A549 treated with dexamethasone at 1 μM for 4 hours (cell line): ENCODE results near the gene CNPY4. TPM values are rescaled to one million over a fixed set of nuclear protein-coding genes. Genes with fewer than 3 reads are reported as not detected.

Source experiments
- total RNA-seq: library from RNA; stranded (reverse); fragments of 200-300 nt; extraction: Qiagen RNA extraction; gene quantifications from 5 replicates; pipeline ENCODE4 v1.2.3, GENCODE V29; 2022

CNPY4 gene, protein sequence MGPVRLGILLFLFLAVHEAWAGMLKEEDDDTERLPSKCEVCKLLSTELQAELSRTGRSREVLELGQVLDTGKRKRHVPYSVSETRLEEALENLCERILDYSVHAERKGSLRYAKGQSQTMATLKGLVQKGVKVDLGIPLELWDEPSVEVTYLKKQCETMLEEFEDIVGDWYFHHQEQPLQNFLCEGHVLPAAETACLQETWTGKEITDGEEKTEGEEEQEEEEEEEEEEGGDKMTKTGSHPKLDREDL
- total RNA-seq: 8.1 to 10.4 TPM (median 9.5 TPM) in 5 replicates

DNA sequence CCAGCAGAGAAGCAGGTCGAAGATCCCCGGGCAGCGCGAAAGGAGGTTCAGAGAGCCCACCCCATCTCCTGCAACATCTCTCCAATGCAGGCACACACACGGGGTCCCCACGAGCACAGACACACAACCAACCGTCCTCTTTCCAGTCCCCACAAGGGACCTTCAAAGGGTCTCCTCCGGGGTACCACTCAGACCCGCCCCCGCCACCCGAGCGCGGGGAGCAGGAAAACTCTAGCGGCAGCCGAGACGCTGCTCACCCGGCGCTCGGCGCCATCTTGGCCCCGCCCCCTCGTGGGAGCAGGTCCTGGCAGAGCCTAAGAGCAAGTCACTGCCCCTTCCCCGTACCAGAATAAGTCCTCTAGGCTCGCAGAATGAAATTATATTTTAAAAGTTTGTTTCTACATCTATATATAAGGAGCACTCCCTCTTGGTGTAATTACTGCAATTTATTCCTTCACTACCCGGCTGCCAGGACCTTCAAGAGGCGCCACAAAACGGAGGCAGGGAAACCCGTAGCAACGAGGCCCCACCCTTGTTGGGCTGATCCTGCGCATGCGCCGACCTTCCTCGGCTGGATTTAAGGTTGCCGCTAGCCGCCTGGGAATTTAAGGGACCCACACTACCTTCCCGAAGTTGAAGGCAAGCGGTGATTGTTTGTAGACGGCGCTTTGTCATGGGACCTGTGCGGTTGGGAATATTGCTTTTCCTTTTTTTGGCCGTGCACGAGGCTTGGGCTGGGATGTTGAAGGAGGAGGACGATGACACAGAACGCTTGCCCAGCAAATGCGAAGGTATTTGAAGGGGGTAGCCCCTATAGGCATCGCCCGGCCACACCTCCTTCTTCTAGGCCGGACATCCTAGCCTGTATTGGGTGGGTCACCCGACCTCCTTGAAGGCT lies at the start of gene CNPY4, which contains the start of gene TAF6:
Gene CNPY4 (plus strand): TSS at position 563 of the 898 bp plus-strand sequence. CDS start 111 bp downstream, at position 674.
Gene TAF6 (minus strand): TSS at position 287 of the 898 bp plus-strand sequence. CDS start 5,149 bp downstream, outside the sequence.

DNA sequence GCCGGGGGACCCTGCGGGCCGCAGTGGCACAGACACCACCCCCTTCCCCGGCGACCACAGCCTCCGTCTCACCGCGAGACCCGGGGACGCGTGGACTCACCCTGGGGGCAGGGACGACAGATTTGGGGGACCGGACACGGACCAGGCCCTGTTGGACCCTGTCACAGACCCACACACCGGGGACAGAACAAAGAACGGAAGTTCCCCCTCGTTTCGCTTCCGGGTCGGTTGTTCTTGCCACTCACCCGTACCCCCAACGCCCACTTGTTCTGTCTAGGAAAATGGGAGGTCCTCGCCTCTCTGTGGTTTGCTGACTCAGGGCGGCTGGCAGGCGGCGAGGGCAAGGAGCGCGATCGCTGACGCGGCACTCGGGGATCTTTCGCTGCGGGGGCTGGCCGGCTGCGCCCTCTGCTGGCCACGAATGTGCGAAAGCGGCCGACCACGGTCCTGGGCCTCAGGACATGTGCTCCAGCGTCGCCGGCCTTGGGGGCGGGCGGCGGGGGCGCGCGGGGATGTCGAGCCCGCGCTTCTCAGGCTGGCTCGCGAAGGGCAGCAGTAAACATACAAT lies 37.8 kb upstream of the CNPY4 start, which contains the start of gene ZNF3:
Gene ZNF3 (minus strand): TSS at position 189 of the 568 bp plus-strand sequence. CDS start 4,366 bp downstream, outside the sequence.

DNA sequence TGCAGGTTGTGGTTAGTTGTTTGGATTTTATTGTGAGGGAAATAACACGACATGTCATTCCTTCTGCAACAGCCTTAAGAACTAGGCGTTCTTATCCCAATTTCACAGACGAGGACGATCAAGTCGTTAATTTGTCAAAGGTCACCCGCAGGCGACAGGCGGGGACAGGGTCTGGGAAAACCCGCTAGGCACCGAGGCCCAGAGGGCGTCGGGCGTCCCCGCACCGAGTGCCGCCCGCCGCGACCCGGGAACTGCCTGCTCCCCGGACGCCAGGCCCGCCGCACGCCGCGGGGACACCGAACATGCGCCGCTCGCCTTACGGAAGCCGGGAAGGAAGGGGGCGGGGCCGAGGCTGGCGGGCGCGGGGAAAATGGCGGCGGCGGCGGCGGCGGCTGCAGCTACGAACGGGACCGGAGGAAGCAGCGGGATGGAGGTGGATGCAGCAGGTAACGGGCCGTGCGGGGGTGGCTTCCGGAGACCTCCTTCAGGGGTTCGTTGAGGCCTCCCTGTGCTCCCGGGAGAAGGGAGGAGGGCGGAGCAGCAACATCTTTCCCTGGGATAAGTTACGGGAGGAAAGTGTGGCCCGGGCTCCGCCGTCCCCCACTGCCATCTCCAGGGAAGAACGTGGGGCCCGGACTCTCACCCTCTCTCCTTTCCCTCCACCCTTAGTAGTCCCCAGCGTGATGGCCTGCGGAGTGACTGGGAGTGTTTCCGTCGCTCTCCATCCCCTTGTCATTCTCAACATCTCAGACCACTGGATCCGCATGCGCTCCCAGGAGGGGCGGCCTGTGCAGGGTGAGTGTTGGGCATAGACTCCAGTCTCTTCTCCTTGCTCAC lies 30.6 kb upstream of the CNPY4 start, which contains the start of gene COPS6:
Gene COPS6 (plus strand): TSS at position 349 of the 837 bp plus-strand sequence. CDS start 22 bp downstream, at position 371.

DNA sequence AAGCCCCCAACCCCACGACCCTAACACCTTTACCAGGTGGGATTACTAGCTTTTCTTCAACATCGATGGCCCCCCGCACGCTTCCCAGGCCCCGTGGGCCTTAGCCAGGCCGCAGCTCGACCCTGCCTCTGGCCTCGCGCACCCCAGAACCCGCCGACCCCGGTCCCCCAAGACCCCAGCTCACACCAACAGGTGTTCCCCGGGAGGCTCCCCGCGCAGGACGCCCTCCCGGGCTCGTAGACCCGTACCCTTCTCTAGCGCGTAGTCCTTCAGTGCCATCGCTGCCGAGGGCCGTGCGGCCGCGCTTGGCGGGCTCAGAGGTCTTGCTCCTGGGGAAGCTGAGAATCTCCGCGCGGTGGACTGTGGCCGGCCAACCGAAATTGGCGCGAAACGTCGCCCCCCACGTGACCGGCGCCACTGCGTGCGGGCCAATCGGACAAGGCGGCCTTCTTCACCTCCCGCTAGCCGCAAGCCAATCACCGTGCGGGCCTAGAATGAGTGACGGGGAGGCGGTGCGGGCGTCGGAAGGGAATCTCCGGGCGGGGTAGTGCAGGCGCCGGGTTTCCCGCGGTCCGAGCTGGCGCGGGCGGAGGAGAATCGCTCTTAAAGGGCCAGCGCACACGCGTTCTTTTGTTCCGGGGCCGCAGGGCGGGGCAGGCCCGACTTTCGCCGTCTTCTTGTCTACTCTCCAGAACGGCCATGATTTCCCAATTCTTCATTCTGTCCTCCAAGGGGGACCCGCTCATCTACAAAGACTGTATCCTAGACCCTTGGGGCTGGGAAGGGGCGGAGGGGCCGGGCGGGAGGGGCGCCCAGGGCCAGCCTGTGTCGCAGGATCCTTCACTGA lies 18.2 kb upstream of the CNPY4 start, which contains the start of the genes AP4M1 and MCM7:
Gene AP4M1 (plus strand): TSS at position 628 of the 847 bp plus-strand sequence. CDS start 72 bp downstream, at position 700.
Gene MCM7 (minus strand): TSS at position 382 of the 847 bp plus-strand sequence. CDS start 103 bp downstream, at position 279.

DNA sequence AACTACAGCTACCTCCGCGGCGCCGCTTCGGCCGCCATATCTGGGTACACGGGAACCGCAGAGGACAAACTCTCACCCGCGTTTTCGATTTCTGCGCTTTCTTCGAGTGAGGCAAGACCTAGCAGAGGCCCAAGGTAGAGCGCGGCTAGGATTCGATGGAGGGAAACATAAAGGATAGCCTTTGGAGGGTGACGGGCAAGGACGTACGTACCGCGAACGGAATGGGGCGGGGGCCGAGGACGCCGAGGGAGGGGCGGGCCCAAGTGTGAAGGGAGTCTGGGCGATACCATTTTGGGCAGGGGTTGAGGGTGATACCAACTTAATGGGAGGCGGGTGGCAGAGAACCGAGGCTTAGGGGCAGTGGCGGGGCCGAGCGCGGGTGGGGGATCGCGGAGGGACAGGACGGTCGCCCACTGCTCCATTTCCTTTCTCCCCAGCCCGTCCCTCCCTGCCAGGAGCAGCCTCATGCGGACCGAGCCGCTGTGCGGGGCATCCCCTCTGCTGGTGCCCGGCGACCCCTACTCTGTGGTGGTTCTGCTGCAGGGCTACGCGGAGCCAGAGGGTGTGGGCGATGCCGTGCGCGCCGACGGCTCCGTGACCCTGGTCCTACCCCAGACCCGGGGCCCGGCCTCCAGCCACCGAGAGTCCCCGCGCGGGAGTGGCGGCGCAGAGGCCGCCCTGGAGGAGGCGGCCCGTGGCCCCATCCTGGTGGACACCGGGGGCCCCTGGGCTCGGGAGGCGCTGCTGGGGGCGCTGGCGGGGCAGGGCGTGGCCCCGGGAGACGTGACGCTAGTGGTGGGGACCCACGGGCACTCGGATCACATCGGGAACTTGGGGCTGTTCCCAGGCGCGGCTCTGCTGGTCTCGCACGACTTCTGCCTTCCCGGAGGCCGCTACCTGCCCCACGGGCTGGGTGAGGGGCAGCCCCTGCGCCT lies 7.8 kb downstream of the CNPY4 start, which contains the start of gene MBLAC1:
Gene MBLAC1 (plus strand): TSS at position 37 of the 935 bp plus-strand sequence. CDS start 429 bp downstream, at position 466.

DNA sequence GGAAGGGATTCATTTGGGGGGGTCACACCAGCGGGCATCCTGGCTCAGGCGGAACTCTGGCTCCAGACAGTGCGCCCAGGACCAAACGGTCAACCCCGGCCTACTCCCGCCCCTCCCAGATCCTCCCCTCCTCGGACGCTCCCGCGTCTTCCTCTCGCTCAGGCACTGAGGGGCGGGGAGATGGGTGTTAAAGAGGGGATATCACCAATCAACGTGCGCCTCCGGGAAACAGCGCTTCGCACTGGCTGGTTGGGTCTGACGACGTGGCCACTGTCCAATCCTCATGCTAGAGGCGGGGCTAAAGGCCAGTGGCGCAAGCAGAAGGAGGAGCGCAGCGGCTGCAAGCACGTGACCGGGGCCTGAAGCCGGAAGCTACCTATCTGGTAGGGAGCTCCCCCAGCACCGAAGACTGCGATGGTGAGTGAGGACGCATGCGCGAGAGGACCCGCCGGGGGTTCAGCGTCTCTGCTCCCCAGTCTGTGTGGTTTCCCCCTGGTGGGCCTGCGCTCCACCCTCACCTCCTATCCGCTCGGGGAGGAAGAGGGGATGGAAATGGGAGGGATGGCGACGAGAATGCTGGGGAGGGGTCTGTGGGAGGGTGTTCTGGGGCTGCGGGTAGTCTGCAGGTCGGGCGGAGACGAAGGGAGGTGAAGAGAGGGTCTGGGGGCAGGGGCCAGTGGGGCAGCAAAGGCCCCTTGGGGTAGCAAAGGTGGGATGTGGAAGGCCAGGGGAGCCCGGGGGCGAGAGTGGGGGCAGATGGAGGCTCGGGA lies 29.3 kb downstream of the CNPY4 start, which contains the start of gene LAMTOR4:
Gene LAMTOR4 (plus strand): TSS at position 360 of the 770 bp plus-strand sequence. CDS start 55 bp downstream, at position 415.

DNA sequence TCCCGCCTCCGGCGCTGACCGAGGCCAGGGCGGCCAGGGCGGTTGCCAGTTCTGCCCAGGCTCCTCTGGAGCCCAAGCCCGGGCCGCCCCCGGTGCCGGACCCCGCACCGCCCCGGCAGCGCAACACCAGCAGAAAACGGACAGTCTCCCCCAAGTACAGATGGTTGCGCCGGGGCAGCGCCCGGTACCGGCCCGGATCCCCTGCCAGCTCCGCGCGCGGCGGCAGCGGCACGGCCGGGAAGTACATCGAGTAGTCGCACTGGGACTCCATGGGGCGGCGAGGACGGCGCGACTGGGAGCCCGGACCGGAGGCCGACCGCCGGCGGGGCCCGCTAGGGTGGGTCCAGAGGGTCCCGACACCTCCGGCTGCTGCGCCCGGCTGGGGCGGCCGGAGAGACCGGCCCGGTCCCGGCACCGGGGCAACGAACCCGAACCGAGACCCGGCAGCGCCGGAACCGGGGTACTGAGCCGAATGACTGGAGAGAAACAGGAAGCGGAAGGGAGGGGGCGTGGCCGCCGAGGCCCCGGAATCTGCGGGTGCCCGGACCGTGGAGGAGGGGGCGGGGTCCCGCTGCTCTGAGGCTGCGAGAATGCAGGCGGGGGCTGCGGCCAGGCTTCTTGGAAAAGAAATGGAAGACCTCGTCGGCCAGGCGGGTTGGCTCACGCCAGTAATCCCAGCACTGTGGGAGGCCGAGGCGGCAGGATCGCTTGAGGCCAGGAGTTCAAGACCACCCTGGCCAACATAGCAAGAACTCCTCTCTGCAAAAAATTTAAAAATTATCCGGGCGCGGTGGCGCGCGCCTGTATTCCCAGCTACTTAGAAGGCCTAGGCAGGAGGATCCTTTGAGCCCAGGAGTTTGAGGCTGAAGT lies 39.0 kb downstream of the CNPY4 start, which contains the start of gene TRAPPC14:
Gene TRAPPC14 (minus strand): TSS at position 495 of the 870 bp plus-strand sequence. CDS start 224 bp downstream, at position 271.

Other genes with a start within 250 kb of the CNPY4 start
- gene OR2AE1, start 242.6 kb upstream of the CNPY4 start, total RNA-seq: not detected in 5 replicates
- gene TRIM4, start 200.1 kb upstream of the CNPY4 start, total RNA-seq: 24.5 to 26.8 TPM (median 25.8 TPM) in 5 replicates
- gene GJC3, start 190.0 kb upstream of the CNPY4 start, total RNA-seq: 0.08 to 0.15 TPM (median 0.09 TPM) in 3 of 5 replicates, not detected in the others
- gene AZGP1, start 143.6 kb upstream of the CNPY4 start, total RNA-seq: 0.21 to 0.22 TPM in 2 of 5 replicates, not detected in the others
- gene ZKSCAN1, start 104.0 kb upstream of the CNPY4 start, total RNA-seq: 7.5 to 12.8 TPM (median 10.7 TPM) in 5 replicates
- gene ZSCAN21, start 69.9 kb upstream of the CNPY4 start, total RNA-seq: 10.5 to 11.7 TPM (median 11.0 TPM) in 5 replicates
- 18.4 to 21.8 TPM (median 20.4 TPM) in 5 replicates for gene ZNF3, start 37.9 kb upstream of the CNPY4 start, total RNA-seq
- gene COPS6, start 30.7 kb upstream of the CNPY4 start, total RNA-seq: 155 to 191 TPM (median 173 TPM) in 5 replicates
- gene MCM7, start 18.2 kb upstream of the CNPY4 start, total RNA-seq: 214 to 235 TPM (median 230 TPM) in 5 replicates
- gene AP4M1, start 18.0 kb upstream of the CNPY4 start, total RNA-seq: 12.2 to 13.3 TPM (median 12.9 TPM) in 5 replicates
- 54.7 to 70.6 TPM (median 67.5 TPM) in 5 replicates for gene TAF6, start 276 bp upstream of the CNPY4 start, total RNA-seq
- 1.8 to 2.7 TPM (median 2.5 TPM) in 5 replicates for gene MBLAC1, start 7.3 kb downstream of the CNPY4 start, total RNA-seq
- 122 to 148 TPM (median 137 TPM) in 5 replicates for gene LAMTOR4, start 29.3 kb downstream of the CNPY4 start, total RNA-seq
- gene TRAPPC14, start 39.1 kb downstream of the CNPY4 start, total RNA-seq: 7.3 to 14.2 TPM (median 12.1 TPM) in 5 replicates
- gene GAL3ST4, start 49.0 kb downstream of the CNPY4 start, total RNA-seq: 0.04 to 0.09 TPM (median 0.05 TPM) in 4 of 5 replicates, not detected in the other
- 0.39 to 0.75 TPM (median 0.69 TPM) in 5 replicates for gene GPC2, start 57.7 kb downstream of the CNPY4 start, total RNA-seq
- gene STAG3, start 58.3 kb downstream of the CNPY4 start, total RNA-seq: 0.16 to 0.35 TPM (median 0.24 TPM) in 4 of 5 replicates, not detected in the other
- not detected in 5 replicates for gene PVRIG, start 100.3 kb downstream of the CNPY4 start, total RNA-seq
- not detected in 5 replicates for gene SPDYE3, start 188.1 kb downstream of the CNPY4 start, total RNA-seq
- gene PILRB, start 238.5 kb downstream of the CNPY4 start, total RNA-seq: 12.1 to 32.0 TPM (median 25.1 TPM) in 5 replicates